H1 (cell line): Measurements from ENCODE around the gene OR2H2. TPM values are rescaled to one million over a fixed set of nuclear protein-coding genes. Genes with fewer than 3 reads are reported as not detected.
A peak's percentile ranks its signal among the peaks of the same experiment; 100 is the strongest.

ENCODE experiments used
- CTCF ChIA-PET: fragments of 300-600 bp; sonication (Branson Sonifier 250); formaldehyde crosslinking; loops from one replicate; lab custom pipeline; 2021; ENCODE audit not compliant: partially characterized antibody; lab: Charles Lee
- POLR2A ChIA-PET: fragments of 300-600 bp; sonication (Branson Sonifier 250); formaldehyde crosslinking; loops from one replicate; lab custom pipeline; 2021; ENCODE audit warnings: inconsistent platforms; ENCODE audit not compliant: partially characterized antibody; lab: Charles Lee
- DNase-seq, 2 experiments: peaks; one replicate each; pipeline versions ENCODE4 v3.0.0 to v3.0.0-alpha.2; 2010 to 2022; ENCODE audit warnings: low spot score in 2 of 2, low read depth in 1 of 2, mixed read lengths in 1 of 2
- FAIRE-seq: peaks from 2 replicates; lab custom pipeline; 2011; peaks lifted over from hg19 to GRCh38; lab: Jason Lieb, UNC
- H2AFZ ChIP-seq: 2 replicates; pipeline ENCODE4 v1.8.1; 2012; ENCODE audit warnings: low read length, inconsistent platforms
- H2AK5ac ChIP-seq: 2 replicates; pipeline ENCODE4 v1.6.1; 2013; ENCODE audit warnings: low read depth, low read length
- H2BK120ac ChIP-seq: replicated peaks from 2 replicates; pipeline ENCODE3; 2013; ENCODE audit warnings: low read depth, low read length, inconsistent platforms
- H2BK12ac ChIP-seq: 2 replicates; pipeline ENCODE4 v1.6.1; 2013; ENCODE audit warnings: low read depth, low read length
- H2BK15ac ChIP-seq: 2 replicates; pipeline ENCODE4 v1.6.1; 2013; ENCODE audit warnings: low read length
- H2BK20ac ChIP-seq: 2 replicates; pipeline ENCODE4 v1.6.1; 2013; ENCODE audit warnings: low read length
- H2BK5ac ChIP-seq: 2 replicates; pipeline ENCODE4 v1.6.1; 2013; ENCODE audit warnings: low read depth, low read length
- H3K14ac ChIP-seq: 2 replicates; pipeline ENCODE4 v1.6.1; 2013; ENCODE audit warnings: inconsistent platforms; ENCODE audit not compliant: insufficient read length
- H3K18ac ChIP-seq: 2 replicates; pipeline ENCODE4 v1.6.1; 2013; ENCODE audit warnings: low read length; ENCODE audit errors: extremely low read depth
- H3K23ac ChIP-seq: 2 replicates; pipeline ENCODE4 v1.6.1; 2013; ENCODE audit warnings: inconsistent platforms; ENCODE audit not compliant: insufficient read length
- H3K23me2 ChIP-seq: 2 replicates; pipeline ENCODE4 v1.6.1; 2013; ENCODE audit warnings: low read depth, low read length
- H3K27ac ChIP-seq: 2 replicates; pipeline ENCODE4 v1.6.1; 2011; ENCODE audit warnings: low read depth, low read length, inconsistent platforms
- H3K27me3 ChIP-seq, 4 experiments: replicated peaks in 1 of 4; 1 replicate in 1 of 4; 2 replicates in 3 of 4; pipeline versions ENCODE4 v1.6.1 to v1.8.1; 2011 to 2013; ENCODE audit warnings: low read length in 3 of 4, mild to moderate bottlenecking in 3 of 4, inconsistent platforms in 2 of 4, mixed read lengths in 2 of 4, moderate library complexity in 1 of 4; ENCODE audit not compliant: control insufficient read depth in 3 of 4, insufficient read depth in 3 of 4; ENCODE audit errors: extremely low read depth in 1 of 4
- H3K36me3 ChIP-seq, 4 experiments: 2 replicates each; pipeline versions ENCODE4 v1.6.1 to v1.8.1; 2011 to 2013; ENCODE audit warnings: mild to moderate bottlenecking in 4 of 4, low read length in 3 of 4, moderate library complexity in 2 of 4, control low read depth in 1 of 4, inconsistent platforms in 1 of 4; ENCODE audit not compliant: insufficient read depth in 4 of 4, control insufficient read depth in 2 of 4
- H3K4ac ChIP-seq: replicated peaks from 2 replicates; pipeline ENCODE3; 2013; ENCODE audit warnings: low read length, low read depth, mixed read lengths, inconsistent platforms; ENCODE audit not compliant: insufficient read length
- H3K4me1 ChIP-seq, 4 experiments: replicated peaks in 1 of 4; 1 replicate in 1 of 4; 2 replicates in 3 of 4; pipeline versions ENCODE4 v1.6.1 to v1.8.1; 2011 to 2013; ENCODE audit warnings: low read length in 3 of 4, inconsistent platforms in 2 of 4, mixed read lengths in 1 of 4; ENCODE audit not compliant: insufficient read depth in 4 of 4, control insufficient read depth in 3 of 4
- H3K4me2 ChIP-seq, 2 experiments: 2 replicates each; pipeline versions ENCODE4 v1.6.1 to v1.8.1; 2011 to 2013; ENCODE audit warnings: low read depth in 2 of 2, low read length in 2 of 2, control low read depth in 1 of 2, inconsistent platforms in 1 of 2, mild to moderate bottlenecking in 1 of 2; ENCODE audit not compliant: insufficient read depth in 1 of 2
- H3K4me3 ChIP-seq, 4 experiments: fragments of 200-600, 300-600 bp in 1 of 4; sonication (generic), shearing (Covaris generic), sonication (Bioruptor Twin) in 1 of 4; 2 replicates each; pipeline versions ENCODE4 v1.5.1 to v1.8.1; 2011 to 2016; ENCODE audit warnings: low read length in 4 of 4, low read depth in 3 of 4, control low read depth in 2 of 4, inconsistent platforms in 2 of 4, mild to moderate bottlenecking in 2 of 4, mixed read lengths in 1 of 4, moderate library complexity in 1 of 4; ENCODE audit not compliant: insufficient read depth in 2 of 4; ENCODE audit errors: extremely low read depth in 1 of 4
- H3K56ac ChIP-seq: replicated peaks from 2 replicates; pipeline ENCODE3; 2013; ENCODE audit warnings: low read depth, mild to moderate bottlenecking, mixed read lengths, low read length, inconsistent platforms; ENCODE audit not compliant: insufficient read length
- H3K79me1 ChIP-seq: 2 replicates; pipeline ENCODE4 v1.6.1; 2013; ENCODE audit warnings: low read depth, low read length, control low read depth
- H3K79me2 ChIP-seq, 2 experiments: 2 replicates each; pipeline versions ENCODE4 v1.6.1 to v1.8.1; 2012 to 2013; ENCODE audit warnings: low read length in 2 of 2, mild to moderate bottlenecking in 2 of 2, inconsistent platforms in 1 of 2; ENCODE audit not compliant: insufficient read depth in 2 of 2, control insufficient read depth in 1 of 2
- H3K9ac ChIP-seq, 4 experiments: replicated peaks in 1 of 4; 1 replicate in 1 of 4; 2 replicates in 3 of 4; pipeline versions ENCODE4 v1.6.1 to v1.8.1; 2011 to 2013; ENCODE audit warnings: low read depth in 3 of 4, low read length in 3 of 4, control low read depth in 2 of 4, mild to moderate bottlenecking in 2 of 4, moderate library complexity in 2 of 4, inconsistent platforms in 1 of 4; ENCODE audit errors: extremely low read depth in 1 of 4
- H3K9me3 ChIP-seq, 2 experiments: 2 replicates each; pipeline versions ENCODE4 v1.6.1 to v1.8.1; 2012 to 2013; ENCODE audit warnings: mild to moderate bottlenecking in 2 of 2, moderate library complexity in 2 of 2, control low read depth in 1 of 2, inconsistent platforms in 1 of 2, low read depth in 1 of 2, low read length in 1 of 2, mixed read lengths in 1 of 2; ENCODE audit not compliant: insufficient read depth in 2 of 2
- H4K20me1 ChIP-seq, 2 experiments: replicated peaks in 1 of 2; 2 replicates each; pipeline versions ENCODE3 to v1.8.1; 2011 to 2013; ENCODE audit warnings: inconsistent platforms in 2 of 2, low read length in 2 of 2, mild to moderate bottlenecking in 1 of 2; ENCODE audit not compliant: insufficient read depth in 2 of 2, control insufficient read depth in 1 of 2
- H4K5ac ChIP-seq: 2 replicates; pipeline ENCODE4 v1.6.1; 2013; ENCODE audit warnings: low read length, low read depth, mixed read lengths, inconsistent platforms; ENCODE audit not compliant: insufficient read length
- H4K8ac ChIP-seq: 2 replicates; pipeline ENCODE4 v1.8.0; 2013; ENCODE audit warnings: mild to moderate bottlenecking, moderate library complexity, low read length, inconsistent platforms; ENCODE audit not compliant: insufficient read depth; ENCODE audit errors: extremely low read depth
- H4K91ac ChIP-seq: replicated peaks from 2 replicates; pipeline ENCODE3; 2013; ENCODE audit warnings: low read length, mixed read lengths, inconsistent platforms; ENCODE audit not compliant: insufficient read length
- BCL11A ChIP-seq, 2 experiments: IDR thresholded peaks; one replicate each; pipeline ENCODE4 v1.6.1; 2011; ENCODE audit warnings: low read depth in 2 of 2, low read length in 2 of 2, mild to moderate bottlenecking in 2 of 2
- CTBP2 ChIP-seq: IDR thresholded peaks from 2 replicates; pipeline ENCODE4 v1.7.0; 2011; ENCODE audit warnings: borderline replicate concordance, mild to moderate bottlenecking, moderate library complexity, mixed read lengths, low read length; ENCODE audit not compliant: insufficient read depth, insufficient read length
- GABPA ChIP-seq: IDR thresholded peaks from 2 replicates; pipeline ENCODE4 v1.6.1; 2011; ENCODE audit warnings: mild to moderate bottlenecking, low read length, moderate library complexity, borderline replicate concordance; ENCODE audit not compliant: insufficient read depth
- HDAC6 ChIP-seq: IDR thresholded peaks from one replicate; pipeline ENCODE4 v1.7.1; 2012; ENCODE audit warnings: low read depth, mild to moderate bottlenecking, inconsistent platforms, low read length, moderate library complexity
- KDM4A ChIP-seq: IDR thresholded peaks from one replicate; pipeline ENCODE4 v1.7.1; 2012; ENCODE audit warnings: low read depth, mild to moderate bottlenecking, moderate library complexity, low read length, inconsistent platforms; ENCODE audit not compliant: severe bottlenecking
- SP1 ChIP-seq: IDR thresholded peaks from 2 replicates; pipeline ENCODE4 v1.6.1; 2011; ENCODE audit warnings: low read depth, low read length
- SP4 ChIP-seq: IDR thresholded peaks from 2 replicates; pipeline ENCODE4 v1.6.1; 2012; ENCODE audit warnings: low read length, inconsistent platforms
- TEAD4 ChIP-seq: IDR thresholded peaks from 2 replicates; pipeline ENCODE4 v1.6.1; 2012; ENCODE audit warnings: low read depth, low read length, inconsistent platforms, mixed read lengths
- WGBS, 2 experiments: shearing (Covaris generic) in 1 of 2; methylation state at CpG; one replicate each; pipeline versions ENCODE4 v1.1.6 to v1.1.7; 2013 to 2015; ENCODE audit warnings: low lambda C conversion rate in 2 of 2, mixed read lengths in 2 of 2, inconsistent platforms in 1 of 2, low coverage in 1 of 2, missing lambda C conversion rate in 1 of 2; ENCODE audit not compliant: insufficient replicate concordance in 2 of 2, insufficient coverage in 1 of 2, insufficient read length in 1 of 2; ENCODE audit errors: extremely low coverage in 1 of 2, missing lambda C conversion rate in 1 of 2; 5-methylcytosine and 5-hydroxymethylcytosine counted together
- polyA plus RNA-seq, 7 experiments: library from polyadenylated mRNA; depleted of rRNA in 3 of 7; stranded (reverse) in 5 of 7; unstranded in 2 of 7; fragments of >200 nt in 5 of 7; fragments of 200-250 nt in 2 of 7; gene quantifications; 1 replicate in 5 of 7; 2 replicates in 1 of 7; 4 replicates in 1 of 7; pipeline versions ENCODE4 v1.2.1 to v1.2.3, GENCODE V29; 2011 to 2013; ENCODE audit warnings: missing spikeins in 2 of 7, mixed read lengths in 2 of 7
- total RNA-seq: library from RNA; stranded (reverse); fragmentation: NEBNext Ultra II Directional; extraction: Animal tissue kit (Norgen Biotek cat#: 25700); gene quantifications from 2 replicates; pipeline ENCODE4 v1.2.1, GENCODE V29; 2021
- TF ChIP-seq, protein P1 (sequence below), 3 experiments: IDR thresholded peaks; 1 replicate in 2 of 3; 2 replicates in 1 of 3; pipeline versions ENCODE4 v1.5.1 to v1.6.1; 2011; ENCODE audit warnings: low read length in 3 of 3, mild to moderate bottlenecking in 3 of 3, inconsistent platforms in 2 of 3, low read depth in 1 of 3, moderate library complexity in 1 of 3; ENCODE audit not compliant: insufficient read depth in 1 of 3; ENCODE audit errors: control extremely low read depth in 1 of 3

Gene OR2H2
- total and polyA plus RNA-seq, 2 of the 8 experiments (the other 6 are each of a cell fraction or from before 2014, with no cell fraction given), result not detected

GRCh38 chr6:29627755-29628418, 43.0 kb downstream of the OR2H2 start:
- peak overlapping the region; percentile 88 for H4K8ac ChIP-seq
- peak overlapping the region; percentile 96 for H4K5ac ChIP-seq
- WGBS, 2 experiments, result 2% methylated on average over 19 of the region's 51 CpGs; no CpG with 5 or more reads in 1 of the 2 experiments
- DNase-seq, result peak; percentile 81 to 85
- peaks cover 0 to 15% of the 10 kb centered on the region in 2 experiments for H4K20me1 ChIP-seq
- no peaks in the 10 kb centered on the region for H3K9me3 ChIP-seq
- peak overlapping the region; percentile 3 for H3K4ac ChIP-seq
- H4K91ac ChIP-seq, result peak overlapping the region; percentile 90
- H2BK20ac ChIP-seq, result peak overlapping the region; percentile 80
- peak overlapping the region; percentile 50 to 65 (median 65) for H3K9ac ChIP-seq
- peak overlapping the region; percentile 90 for H2BK5ac ChIP-seq
- peak overlapping the region; percentile 92; the same call in 1 of the 2 replicates for H2BK15ac ChIP-seq
- CTCF ChIA-PET, result interaction anchor here (0.9 to 33.1 kb wide), 6 partner anchors 10 to 252 kb away, joined by 3 to 658 read pairs (median 6); partner anchors contain the start of gene MOG
- peaks cover 6 to 13% (median 9%) of the 10 kb centered on the region in 4 experiments; a peak in 6 of 8 replicates for H3K36me3 ChIP-seq
- peaks cover 6 to 52% (median 37%) of the 10 kb centered on the region in 4 experiments for H3K4me1 ChIP-seq
- H3K14ac ChIP-seq, result no peak overlapping the region
- H2BK120ac ChIP-seq, result peak overlapping the region; percentile 37
- FAIRE-seq, result no peak
- H3K23ac ChIP-seq, result no peak overlapping the region
- 0 out of 2 replicates have a peak overlapping the region, but pooled peaks have one; percentile 28 for H2AFZ ChIP-seq
- peak overlapping the region; percentile 44; the same call in 1 of the 2 replicates for H2BK12ac ChIP-seq
- H2AK5ac ChIP-seq, result no peak overlapping the region
- H3K79me1 ChIP-seq, result peaks cover 10% of the 10 kb centered on the region
- peaks cover 13 to 68% of the 10 kb centered on the region in 2 experiments for H3K79me2 ChIP-seq
- H3K56ac ChIP-seq, result peak overlapping the region; percentile 78
- peak overlapping the region; percentile 24 for H3K27ac ChIP-seq
- H3K4me3 ChIP-seq, result peak overlapping the region; percentile 61 to 92 (median 70)
- H3K23me2 ChIP-seq, result peaks cover 43% of the 10 kb centered on the region
- H3K18ac ChIP-seq, result peak overlapping the region; percentile 98
- POLR2A ChIA-PET, result interaction anchor here (0.5 to 5.3 kb wide), 11 partner anchors 8 to 233 kb away, joined by 3 to 33 read pairs (median 5); no protein-coding TSS in a partner anchor
- H3K4me2 ChIP-seq, result peak overlapping the region; percentile 79 to 93
- H3K27me3 ChIP-seq, result no peaks in the 10 kb centered on the region
- TF ChIP-seq CTBP2 (no peak), HDAC6 (no peak), SP1 (0 out of 2 replicates have a peak, but pooled peaks have one; percentile 24), BCL11A (IDR thresholded peaks at IDR 0.05; ENCODE audit: low read depth in 2 of 2, low read length in 2 of 2) (no peak), SP4 (no peak), GABPA (no peak), TEAD4 (no peak), KDM4A (no peak)
- TF ChIP-seq, protein P1, sequence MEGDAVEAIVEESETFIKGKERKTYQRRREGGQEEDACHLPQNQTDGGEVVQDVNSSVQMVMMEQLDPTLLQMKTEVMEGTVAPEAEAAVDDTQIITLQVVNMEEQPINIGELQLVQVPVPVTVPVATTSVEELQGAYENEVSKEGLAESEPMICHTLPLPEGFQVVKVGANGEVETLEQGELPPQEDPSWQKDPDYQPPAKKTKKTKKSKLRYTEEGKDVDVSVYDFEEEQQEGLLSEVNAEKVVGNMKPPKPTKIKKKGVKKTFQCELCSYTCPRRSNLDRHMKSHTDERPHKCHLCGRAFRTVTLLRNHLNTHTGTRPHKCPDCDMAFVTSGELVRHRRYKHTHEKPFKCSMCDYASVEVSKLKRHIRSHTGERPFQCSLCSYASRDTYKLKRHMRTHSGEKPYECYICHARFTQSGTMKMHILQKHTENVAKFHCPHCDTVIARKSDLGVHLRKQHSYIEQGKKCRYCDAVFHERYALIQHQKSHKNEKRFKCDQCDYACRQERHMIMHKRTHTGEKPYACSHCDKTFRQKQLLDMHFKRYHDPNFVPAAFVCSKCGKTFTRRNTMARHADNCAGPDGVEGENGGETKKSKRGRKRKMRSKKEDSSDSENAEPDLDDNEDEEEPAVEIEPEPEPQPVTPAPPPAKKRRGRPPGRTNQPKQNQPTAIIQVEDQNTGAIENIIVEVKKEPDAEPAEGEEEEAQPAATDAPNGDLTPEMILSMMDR (IDR thresholded peaks at IDR 0.05; ENCODE audit: control extremely low read depth in 1 of 3, insufficient read depth in 1 of 3, low read depth in 1 of 3, low read length in 3 of 3), result no peak
